ENCODE data around the gene TUT7. TPM values are rescaled to one million over a fixed set of nuclear protein-coding genes. Genes with fewer than 3 reads are reported as not detected.

Gene TUT7
- total RNA-seq, 1 experiment from 2014 or later, result 24.5 TPM

- Mint-ChIP-seq H3K4me3 (no peak overlapping the region), H3K4me1 (peaks cover 9% of the 10 kb centered on the region), H3K27ac (0 out of 2 replicates have a peak overlapping the region, but pooled peaks have one; percentile 5), H3K9me3 (no peaks in the 10 kb centered on the region), H3K36me3 (no peaks in the 10 kb centered on the region), H3K27me3 (ENCODE audit: low read depth) (no peaks in the 10 kb centered on the region; the same call in 1 of the 2 replicates)
- TF ChIP-seq SP1 (CRISPR knock-in tag; conservative IDR thresholded peaks at IDR 0.05) (no peak), GRHL2 (CRISPR knock-in tag; IDR thresholded peaks at IDR 0.05; ENCODE audit: insufficient replicate concordance, severe bottlenecking) (no peak), JAZF1 (CRISPR knock-in tag; IDR thresholded peaks at IDR 0.05) (no peak), FOXP1 (CRISPR knock-in tag; IDR thresholded peaks at IDR 0.05; ENCODE audit: borderline replicate concordance) (no peak), ZNF138 (CRISPR knock-in tag; conservative IDR thresholded peaks at IDR 0.05) (no peak), SOX15 (CRISPR knock-in tag; IDR thresholded peaks at IDR 0.05) (no peak), ZSCAN18 (CRISPR knock-in tag; IDR thresholded peaks at IDR 0.05) (no peak), ZNF423 (CRISPR knock-in tag; IDR thresholded peaks at IDR 0.05) (no peak), NR1H2 (CRISPR knock-in tag; IDR thresholded peaks at IDR 0.05) (no peak), NFE2L1 (CRISPR knock-in tag; IDR thresholded peaks at IDR 0.05) (no peak), FOXP4 (CRISPR knock-in tag; IDR thresholded peaks at IDR 0.05) (no peak), GABPB1 (CRISPR knock-in tag; IDR thresholded peaks at IDR 0.05) (no peak), USF2 (CRISPR knock-in tag; IDR thresholded peaks at IDR 0.05) (no peak), TP53 (CRISPR knock-in tag; IDR thresholded peaks at IDR 0.05) (no peak), ETV6 (CRISPR knock-in tag; IDR thresholded peaks at IDR 0.05) (no peak), ZNF263 (CRISPR knock-in tag; IDR thresholded peaks at IDR 0.05; ENCODE audit: low read depth) (no peak), ERG (CRISPR knock-in tag; IDR thresholded peaks at IDR 0.05) (no peak), ATF3 (CRISPR knock-in tag; conservative IDR thresholded peaks at IDR 0.05) (no peak)
- no peak for DNase-seq (ENCODE audit: low spot score)
- CTCF ChIA-PET, result interaction anchor here (0.8 kb wide), 1 partner anchor 40 kb away, joined by 3 read pairs; no protein-coding TSS in a partner anchor
- POLR2A ChIA-PET, result interaction anchor here (0.7 kb wide), 1 partner anchor 79 kb away, joined by 4 read pairs; no protein-coding TSS in a partner anchor
- ATAC-seq, result peak; percentile 60
Measured at GRCh38 chr9:86242071-86242470, 112.1 kb downstream of the TUT7 start.

- peaks cover 3% of the 10 kb centered on the region for H3K4me1 Mint-ChIP-seq
- no peaks in the 10 kb centered on the region for H3K36me3 Mint-ChIP-seq
- DNase-seq (ENCODE audit: low spot score), result no peak
- no peak overlapping the region for H3K4me3 Mint-ChIP-seq
- CTCF ChIA-PET, result interaction anchor here (2.6 kb wide), 1 partner anchor 39 kb away, joined by 11 read pairs; no protein-coding TSS in a partner anchor
- TF ChIP-seq NR3C1 (CRISPR knock-in tag; conservative IDR thresholded peaks at IDR 0.05; ENCODE audit: low read depth) (no peak), USF2 (CRISPR knock-in tag; IDR thresholded peaks at IDR 0.05) (no peak), NR2C2 (CRISPR knock-in tag; IDR thresholded peaks at IDR 0.05) (no peak), ZNF232 (CRISPR knock-in tag; IDR thresholded peaks at IDR 0.05) (no peak), FOXK1 (CRISPR knock-in tag; IDR thresholded peaks at IDR 0.05) (no peak), TP53 (CRISPR knock-in tag; IDR thresholded peaks at IDR 0.05) (no peak), ZNF317 (CRISPR knock-in tag; IDR thresholded peaks at IDR 0.05; ENCODE audit: borderline replicate concordance, low read depth) (no peak), TEAD4 (CRISPR knock-in tag; IDR thresholded peaks at IDR 0.05) (no peak), ZBTB43 (CRISPR knock-in tag; IDR thresholded peaks at IDR 0.05) (no peak), GABPB1 (CRISPR knock-in tag; IDR thresholded peaks at IDR 0.05) (no peak)
- no peak for ATAC-seq
- no peaks in the 10 kb centered on the region for H3K9me3 Mint-ChIP-seq
- no peak overlapping the region for H3K27ac Mint-ChIP-seq
- H3K27me3 Mint-ChIP-seq (ENCODE audit: low read depth), result no peaks in the 10 kb centered on the region; the same call in 1 of the 2 replicates
- POLR2A ChIA-PET, result no interaction called here
Measured at GRCh38 chr9:86241216-86241615, 113.0 kb downstream of the TUT7 start.
